Choroid plexus epithelial cell (primary cell): Measurements from ENCODE around the gene ARMH1.

Source experiments
- DNase-seq: peaks from one replicate; pipeline ENCODE4 v3.0.0-alpha.2; 2010; ENCODE audit warnings: low read depth
- H3K4me3 ChIP-seq: 2 replicates; pipeline ENCODE4 v1.5.1; 2011; ENCODE audit warnings: low read depth, mild to moderate bottlenecking, control low read depth, low read length, moderate library complexity
- CTCF ChIP-seq: conservative IDR thresholded peaks from 2 replicates; pipeline ENCODE4 v1.5.1; 2011; ENCODE audit warnings: low read depth, mild to moderate bottlenecking, control low read depth, inconsistent platforms, low read length, moderate library complexity

ARMH1 gene

GRCh38 chr1:44672254-44672955, 2.1 kb upstream of the ARMH1 start:
- DNase-seq: peak; percentile 33
- TF ChIP-seq CTCF: no peak
- no peak overlapping the region for H3K4me3 ChIP-seq

- H3K4me3 ChIP-seq: peak overlapping the region; percentile 75
- no peak for DNase-seq
- TF ChIP-seq CTCF: no peak
Observed at GRCh38 chr1:44672961-44673674, 1.4 kb upstream of the ARMH1 start.

GRCh38 chr1:44673675-44674112, 820 bp upstream of the ARMH1 start:
- no peak for DNase-seq
- H3K4me3 ChIP-seq: peak overlapping the region; percentile 75
- no peak for TF ChIP-seq CTCF

- H3K4me3 ChIP-seq: no peak overlapping the region
- DNase-seq: no peak
- no peak for TF ChIP-seq CTCF
Observed at GRCh38 chr1:44675186-44675585, 672 bp downstream of the ARMH1 start.

GRCh38 chr1:44676484-44677200, 2.1 kb downstream of the ARMH1 start:
- TF ChIP-seq CTCF: no peak
- DNase-seq: peak; percentile 93
- H3K4me3 ChIP-seq: no peak overlapping the region

GRCh38 chr1:44677201-44677766, 2.8 kb downstream of the ARMH1 start:
- DNase-seq: peak; percentile 69
- H3K4me3 ChIP-seq: no peak overlapping the region
- peak; percentile 62 for TF ChIP-seq CTCF
